ENCODE results near the gene PDZRN3. TPM values are rescaled to one million over a fixed set of nuclear protein-coding genes. Genes with fewer than 3 reads are reported as not detected.

PDZRN3 gene
- total and polyA plus RNA-seq, 2 of the 13 experiments (the other 11 are each of a cell fraction or from before 2014, with no cell fraction given) = not detected

Small RNAs within 50 kb of the gene (small RNA-seq; reads per million reads assigned to genes)
- gene RNU7-119P (ENCODE audit: insufficient read depth in 2 of 3, insufficient read length in 3 of 3, low read depth in 2 of 3, low replicate concordance in 1 of 3) = 0 reads per million in 3 experiments

Data from HepG2 (cell line).